GM21390 (cell line): ENCODE data around the gene RAB1B.
"Not testable (repeated sequence)": the region's sequence is repeated elsewhere in the genome, so short reads cannot be mapped to it uniquely, and the experiment has no call there.

Experiments used
- ATAC-seq: cut with Tn5 transposase; IDR thresholded peaks from one replicate; pipeline ENCODE4 v1.9.1; 2021; ENCODE audit not compliant: unreplicated experiment

Gene RAB1B

GRCh38 chr11:66317723-66318599 is 49.5 kb downstream of the RAB1B start:
- no peak for ATAC-seq

- ATAC-seq = no peak
These were observed 50.1 kb downstream of the RAB1B start for GRCh38 chr11:66318600-66318970.

GRCh38 chr11:66320289-66320688 is 51.9 kb downstream of the RAB1B start:
- not testable (repeated sequence) for ATAC-seq

- not testable (repeated sequence) for ATAC-seq
These were observed 52.3 kb downstream of the RAB1B start for GRCh38 chr11:66320748-66321147.

GRCh38 chr11:66321606-66322005 is 53.2 kb downstream of the RAB1B start:
- ATAC-seq = no peak

- ATAC-seq = no peak
These were observed 54.4 kb downstream of the RAB1B start for GRCh38 chr11:66322732-66323427.

GRCh38 chr11:66323684-66324083 is 55.2 kb downstream of the RAB1B start:
- no peak for ATAC-seq

- no peak for ATAC-seq
These were observed 56.2 kb downstream of the RAB1B start for GRCh38 chr11:66324664-66325063.

- ATAC-seq = no peak
These were observed 56.8 kb downstream of the RAB1B start for GRCh38 chr11:66325263-66325671.

- ATAC-seq = no peak
These were observed 58.0 kb downstream of the RAB1B start for GRCh38 chr11:66326261-66327111.
